ENCODE results near the gene RBMY1A1. TPM values are rescaled to one million over a fixed set of nuclear protein-coding genes. Genes with fewer than 3 reads are reported as not detected.

Gene RBMY1A1
- not detected in 5 replicates for total RNA-seq (2022; extraction: Qiagen RNA extraction; ENCODE audit: low read depth)

DNA sequence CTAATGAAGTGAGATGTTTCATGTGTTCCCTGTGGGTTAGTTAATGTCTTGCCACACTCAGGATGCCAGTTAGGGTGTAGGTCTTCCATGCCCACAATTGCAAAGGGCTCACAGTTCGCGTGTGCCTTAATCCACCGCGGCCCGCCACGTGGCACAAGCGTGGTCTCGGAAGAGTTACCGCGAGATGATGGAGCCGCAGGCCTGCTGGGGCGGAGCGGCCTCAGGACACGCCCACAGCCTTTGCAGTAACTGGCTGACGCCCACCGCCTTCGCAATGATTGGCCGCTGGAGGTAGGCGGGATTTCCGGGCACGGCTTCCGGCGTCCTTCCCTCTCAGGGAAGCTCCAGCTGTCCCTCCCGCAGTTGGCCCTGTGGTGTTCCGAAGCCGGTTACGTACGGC is at the start of gene RBMY1A1:
Gene RBMY1A1 (plus strand): TSS at position 301 of the 400 bp plus-strand sequence. CDS start 2,013 bp downstream, outside the sequence.

DNA sequence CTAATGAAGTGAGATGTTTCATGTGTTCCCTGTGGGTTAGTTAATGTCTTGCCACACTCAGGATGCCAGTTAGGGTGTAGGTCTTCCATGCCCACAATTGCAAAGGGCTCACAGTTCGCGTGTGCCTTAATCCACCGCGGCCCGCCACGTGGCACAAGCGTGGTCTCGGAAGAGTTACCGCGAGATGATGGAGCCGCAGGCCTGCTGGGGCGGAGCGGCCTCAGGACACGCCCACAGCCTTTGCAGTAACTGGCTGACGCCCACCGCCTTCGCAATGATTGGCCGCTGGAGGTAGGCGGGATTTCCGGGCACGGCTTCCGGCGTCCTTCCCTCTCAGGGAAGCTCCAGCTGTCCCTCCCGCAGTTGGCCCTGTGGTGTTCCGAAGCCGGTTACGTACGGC is 23.6 kb upstream of the RBMY1A1 start, which contains the start of gene RBMY1B:
Gene RBMY1B (plus strand): TSS at position 301 of the 400 bp plus-strand sequence. CDS start 2,013 bp downstream, outside the sequence.

Other genes with a start within 250 kb of the RBMY1A1 start
- gene RBMY1B, start 23.5 kb upstream of the RBMY1A1 start, total RNA-seq (2022; extraction: Qiagen RNA extraction; ENCODE audit: low read depth): not detected in 5 replicates